NOMO-1 treated with dmso at 0.1 percent for 144 hours (cell line): ENCODE data around the gene VRTN.
"Not testable (repeated sequence)": the region's sequence is repeated elsewhere in the genome, so short reads cannot be mapped to it uniquely, and the experiment has no call there.

Experiments used
- DNase-seq: peaks from one replicate; lab custom pipeline; 2025; ENCODE audit not compliant: unreplicated experiment; lab: John Stamatoyannopoulos, UW

VRTN gene

DNA sequence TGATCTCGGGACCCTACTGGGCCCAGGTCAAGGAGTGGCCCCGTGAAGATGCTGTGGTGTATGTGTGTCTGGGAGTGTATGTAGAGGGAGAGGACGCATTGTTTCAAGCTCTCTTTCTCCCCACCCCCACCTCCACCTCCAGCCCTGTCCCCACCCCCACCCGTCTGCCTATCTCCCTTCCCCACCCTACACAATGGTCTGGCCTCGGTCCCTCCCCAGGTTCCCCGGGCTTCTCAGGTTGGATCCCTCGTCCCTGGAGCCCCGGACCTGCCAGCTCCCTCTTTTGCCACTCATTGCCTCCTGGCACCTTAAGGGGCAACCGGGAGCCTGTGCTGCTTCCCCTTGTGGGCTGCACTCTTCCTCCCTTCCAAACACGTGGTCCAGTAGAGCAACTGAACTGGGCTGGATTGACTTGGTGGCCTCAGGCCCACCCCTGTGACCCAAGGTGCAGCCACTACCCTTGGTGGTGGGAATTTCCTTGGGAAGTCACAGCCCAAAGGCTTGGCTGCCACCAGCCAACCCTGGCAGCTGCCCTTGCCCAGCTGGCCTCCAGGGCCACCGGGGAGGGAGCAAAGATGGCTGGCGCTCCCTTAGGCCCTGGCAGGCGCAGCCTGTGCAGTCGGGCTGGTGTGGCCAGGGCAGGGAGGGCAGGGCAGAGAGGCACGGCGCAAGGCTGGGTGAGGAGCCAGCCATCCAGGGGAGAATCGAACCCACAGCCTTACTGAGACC lies 628 bp downstream of the VRTN start:
- no peak for DNase-seq

GRCh38 chr14:74349757-74350156 lies 1.5 kb downstream of the VRTN start:
- no peak for DNase-seq

DNA sequence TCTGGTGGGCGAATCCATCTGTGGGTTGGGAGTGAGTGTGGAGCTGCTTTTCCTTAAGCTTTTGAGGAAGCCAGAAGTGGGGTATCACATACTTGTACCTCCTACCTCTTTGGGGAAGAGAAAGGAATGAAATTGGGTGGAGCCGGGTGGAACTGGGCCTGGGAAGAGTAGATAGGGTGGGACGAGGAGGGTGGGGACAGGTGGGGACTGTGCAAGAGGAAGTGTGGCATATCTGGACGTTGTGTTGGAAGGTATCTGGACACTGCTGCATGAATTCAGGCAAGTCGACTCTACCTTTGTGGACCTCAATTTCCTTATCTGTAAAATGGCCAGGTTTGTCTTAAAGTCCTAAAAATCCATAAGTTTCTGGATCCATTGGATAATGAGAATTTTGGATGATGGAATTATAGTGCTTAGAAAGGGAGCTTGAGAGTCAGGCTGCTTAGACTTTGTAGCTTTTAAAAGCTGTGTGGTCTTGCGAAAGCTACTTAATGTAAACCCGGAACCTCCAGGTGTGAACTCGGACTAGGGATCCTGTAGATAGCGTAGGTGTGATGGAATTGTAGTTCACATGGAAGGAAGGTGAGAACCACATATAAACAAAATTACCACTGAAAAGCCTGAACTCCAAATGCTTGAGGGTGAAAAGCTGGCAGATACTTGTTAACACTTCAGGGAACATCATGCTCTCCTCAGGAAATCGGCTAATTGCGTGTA lies 2.1 kb downstream of the VRTN start:
- no peak for DNase-seq

DNA sequence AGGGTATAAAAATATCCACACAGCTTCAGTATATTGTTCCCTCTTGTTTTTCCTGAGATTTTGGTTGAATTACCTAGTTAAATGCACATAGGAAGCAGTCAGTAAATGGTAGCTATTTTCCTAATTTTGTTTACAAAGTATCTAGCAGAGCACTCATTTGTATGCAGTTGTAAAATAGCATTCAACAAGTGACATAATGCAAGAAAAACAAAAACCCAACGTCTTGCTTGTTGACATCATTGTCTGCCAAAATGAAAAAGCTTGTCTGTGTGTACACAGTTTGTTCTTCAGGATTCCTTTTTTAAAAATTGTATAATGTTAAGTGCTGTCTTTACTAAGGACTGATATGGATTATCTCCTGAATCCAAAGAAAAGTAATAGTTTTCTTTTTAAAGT lies 2.7 kb downstream of the VRTN start:
- DNase-seq = no peak

DNA sequence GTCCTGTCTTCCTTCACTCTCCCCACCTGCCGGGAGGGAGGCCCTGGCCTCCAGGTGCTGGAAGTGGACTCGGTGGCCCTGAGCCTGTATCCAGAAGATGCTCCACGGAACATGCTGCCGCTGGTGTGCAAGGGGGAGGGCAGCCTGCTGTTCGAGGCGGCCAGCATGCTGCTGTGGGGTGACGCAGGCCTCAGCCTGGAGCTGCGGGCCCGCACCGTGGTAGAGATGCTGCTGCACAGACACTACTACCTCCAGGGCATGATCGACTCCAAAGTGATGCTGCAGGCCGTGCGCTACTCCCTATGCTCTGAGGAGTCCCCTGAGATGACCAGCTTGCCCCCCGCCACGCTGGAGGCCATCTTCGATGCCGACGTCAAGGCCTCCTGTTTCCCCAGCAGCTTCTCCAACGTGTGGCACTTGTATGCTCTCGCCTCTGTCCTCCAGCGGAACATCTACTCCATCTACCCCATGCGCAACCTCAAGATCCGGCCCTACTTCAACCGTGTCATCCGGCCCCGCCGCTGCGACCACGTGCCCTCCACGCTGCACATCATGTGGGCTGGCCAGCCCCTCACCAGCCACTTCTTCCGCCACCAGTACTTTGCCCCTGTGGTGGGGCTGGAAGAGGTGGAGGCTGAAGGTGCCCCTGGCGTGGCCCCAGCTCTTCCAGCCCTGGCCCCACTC lies 8.8 kb downstream of the VRTN start:
- no peak for DNase-seq

DNA sequence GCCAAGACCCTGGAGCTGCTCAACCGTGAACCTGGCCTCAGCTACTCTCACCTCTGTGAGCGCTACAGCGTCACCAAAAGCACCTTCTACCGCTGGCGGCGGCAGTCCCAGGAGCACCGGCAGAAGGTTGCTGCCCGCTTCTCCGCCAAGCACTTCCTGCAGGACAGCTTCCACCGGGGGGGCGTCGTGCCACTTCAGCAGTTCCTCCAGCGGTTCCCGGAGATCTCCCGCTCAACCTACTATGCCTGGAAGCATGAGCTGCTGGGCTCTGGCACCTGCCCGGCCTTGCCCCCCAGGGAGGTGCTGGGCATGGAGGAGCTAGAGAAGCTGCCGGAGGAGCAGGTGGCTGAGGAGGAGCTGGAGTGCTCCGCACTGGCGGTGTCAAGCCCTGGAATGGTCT lies 9.3 kb downstream of the VRTN start:
- DNase-seq = no peak

DNA sequence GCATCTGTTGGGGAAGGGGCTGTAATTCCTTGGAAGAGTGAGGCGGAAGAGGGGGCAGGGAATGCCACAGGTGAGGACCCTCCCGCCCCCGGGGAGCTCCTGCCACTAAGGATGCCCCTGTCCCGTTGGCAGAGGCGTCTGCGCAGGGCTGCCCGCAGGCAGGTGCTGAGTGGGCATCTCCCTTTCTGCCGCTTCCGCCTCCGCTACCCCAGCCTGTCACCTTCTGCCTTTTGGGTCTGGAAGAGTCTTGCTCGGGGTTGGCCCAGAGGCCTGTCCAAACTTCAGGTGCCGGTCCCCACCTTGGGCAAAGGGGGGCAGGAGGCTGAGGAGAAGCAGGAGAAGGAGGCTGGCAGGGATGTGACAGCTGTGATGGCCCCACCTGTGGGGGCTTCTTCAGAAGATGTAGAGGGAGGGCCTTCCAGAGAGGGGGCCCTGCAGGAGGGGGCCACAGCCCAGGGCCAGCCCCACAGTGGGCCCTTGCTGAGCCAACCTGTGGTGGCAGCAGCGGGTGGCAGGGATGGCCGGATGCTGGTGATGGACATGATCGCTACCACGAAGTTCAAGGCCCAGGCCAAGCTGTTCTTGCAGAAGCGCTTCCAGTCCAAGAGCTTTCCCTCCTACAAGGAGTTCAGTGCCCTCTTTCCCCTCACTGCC lies 10.0 kb downstream of the VRTN start:
- no peak for DNase-seq

DNA sequence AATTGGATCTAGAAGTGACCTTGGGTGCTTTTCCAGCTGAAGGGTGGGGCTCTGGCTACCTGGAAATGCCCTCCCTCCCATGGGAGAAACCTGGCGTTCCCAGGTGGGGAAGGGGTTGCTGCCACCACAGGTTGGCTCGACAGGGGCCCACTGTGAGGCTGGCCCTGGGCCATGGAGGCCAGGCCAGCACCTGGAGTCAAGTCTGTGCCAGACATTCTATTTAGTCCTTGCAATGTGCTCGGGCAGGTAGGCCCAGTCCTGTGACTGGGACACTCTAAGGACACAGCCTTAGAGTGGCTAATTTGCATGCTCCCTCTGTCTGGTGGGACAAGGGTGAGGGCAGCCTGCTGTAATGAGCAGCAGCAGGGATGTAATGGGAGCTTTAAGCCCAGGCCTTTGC lies 11.9 kb downstream of the VRTN start:
- no peak for DNase-seq

DNA sequence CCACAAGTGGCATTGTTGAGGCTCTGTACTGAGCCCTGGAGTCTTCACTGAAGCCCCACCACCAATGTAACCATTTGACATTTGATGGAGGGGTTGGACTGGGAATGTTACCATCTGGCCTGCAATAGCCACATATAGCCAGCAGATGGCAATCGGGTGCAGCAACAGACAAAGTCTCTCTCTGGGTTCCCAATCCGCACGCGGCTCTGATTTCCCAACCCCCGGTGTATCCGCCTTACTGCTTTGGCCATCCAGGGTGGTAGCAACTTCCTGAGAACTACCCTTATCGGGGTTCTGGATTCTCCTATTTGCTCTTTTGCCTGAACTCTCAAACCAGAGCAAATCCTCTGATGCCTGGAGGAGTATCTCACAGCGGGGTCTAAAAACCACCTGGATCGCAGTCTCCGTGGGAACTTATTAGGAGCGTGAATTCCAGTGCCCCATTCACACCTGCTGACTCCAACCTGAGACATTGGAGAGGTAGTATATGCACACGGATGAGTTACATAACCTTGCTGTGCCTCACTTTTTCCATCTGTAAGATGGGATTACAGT lies 14.2 kb downstream of the VRTN start:
- DNase-seq = peak; percentile 59

DNA sequence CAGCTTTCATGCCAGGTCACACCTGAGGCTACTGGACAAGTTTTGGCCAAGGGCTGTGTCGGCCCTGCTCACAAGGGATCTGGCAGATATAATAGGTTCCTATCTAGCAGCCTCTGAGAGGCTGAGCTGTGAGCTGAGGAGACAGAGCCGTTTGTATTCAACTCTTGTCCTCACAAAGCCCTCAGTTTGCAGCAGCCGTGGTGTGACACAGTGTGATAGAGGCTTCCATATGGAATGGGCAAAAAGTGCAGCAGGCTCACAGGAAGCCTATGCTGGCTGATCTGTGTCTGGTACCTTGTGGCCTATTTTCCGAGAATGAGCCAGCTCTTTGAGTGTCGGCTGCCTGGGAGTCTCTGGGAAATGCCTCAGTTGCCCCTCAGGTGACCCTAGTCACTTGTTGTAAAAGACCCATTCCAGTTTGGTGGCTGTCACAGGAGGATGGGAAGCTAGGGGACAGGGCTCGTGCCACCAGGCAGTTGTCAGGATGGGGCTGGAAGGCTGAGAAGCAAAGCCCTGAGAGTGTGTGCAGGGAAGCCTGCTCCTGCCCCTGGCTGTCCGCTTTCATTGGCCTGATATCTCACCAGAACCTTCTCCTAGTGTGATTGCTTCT lies 16.1 kb downstream of the VRTN start:
- DNase-seq = no peak

DNA sequence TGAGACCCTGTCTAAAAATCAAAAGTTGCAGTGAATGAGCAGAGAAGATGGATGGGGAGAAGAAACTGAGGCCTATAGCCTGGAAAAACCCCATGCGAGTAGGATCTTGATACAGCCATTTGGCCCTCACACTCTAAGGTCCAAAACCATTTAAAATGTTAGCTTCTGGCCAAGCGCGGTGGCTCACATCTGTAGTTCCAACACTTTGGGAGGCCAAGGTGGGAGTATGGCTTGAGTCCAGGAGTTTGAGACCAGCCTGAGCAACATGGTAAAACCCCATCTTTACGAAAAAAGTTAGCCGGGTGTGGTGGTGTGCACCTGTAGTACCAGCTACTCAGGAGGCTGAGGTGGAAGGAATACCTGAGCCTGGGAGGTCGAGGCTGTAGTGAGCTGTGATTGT lies 19.8 kb downstream of the VRTN start:
- no peak for DNase-seq

DNA sequence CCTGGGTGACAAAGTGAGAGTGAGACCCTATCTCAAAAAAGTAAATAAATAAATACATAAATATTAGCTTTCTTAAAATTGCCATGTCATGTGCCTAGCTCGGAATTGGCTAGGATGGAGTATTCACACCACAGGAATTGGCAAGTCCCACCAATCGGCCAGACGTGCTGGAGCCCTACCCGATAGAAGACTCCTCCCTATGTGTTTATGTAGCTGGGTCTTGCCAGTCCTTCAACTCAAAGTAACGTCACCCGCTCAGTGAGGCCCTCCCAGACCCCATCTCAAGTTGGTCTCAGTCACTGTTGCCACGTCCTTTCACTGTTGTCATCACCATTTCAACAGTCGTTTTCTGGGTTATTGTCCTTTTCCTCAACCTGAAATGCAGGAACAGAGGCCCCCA lies 20.2 kb downstream of the VRTN start:
- DNase-seq = no peak

GRCh38 chr14:74377976-74378690 lies 29.9 kb downstream of the VRTN start:
- no peak for DNase-seq

DNA sequence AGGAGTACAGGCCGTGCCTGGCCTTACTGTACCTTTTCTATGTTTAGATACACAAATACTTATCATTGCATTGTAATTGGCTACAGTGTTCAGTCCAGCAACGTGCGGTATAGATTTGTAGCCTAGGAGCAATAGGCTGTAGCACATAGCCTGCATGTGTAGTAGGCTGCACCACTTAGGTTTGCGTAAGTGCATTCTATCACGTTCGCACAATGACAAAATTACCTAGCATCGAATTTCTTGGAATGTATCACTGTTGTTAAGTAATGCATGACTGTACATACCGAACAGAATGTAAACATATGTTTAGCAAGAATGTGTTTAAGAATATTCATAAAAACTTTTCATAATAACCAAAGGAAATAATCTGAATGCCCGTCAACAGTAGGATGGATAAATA lies 31.9 kb downstream of the VRTN start:
- DNase-seq = no peak

DNA sequence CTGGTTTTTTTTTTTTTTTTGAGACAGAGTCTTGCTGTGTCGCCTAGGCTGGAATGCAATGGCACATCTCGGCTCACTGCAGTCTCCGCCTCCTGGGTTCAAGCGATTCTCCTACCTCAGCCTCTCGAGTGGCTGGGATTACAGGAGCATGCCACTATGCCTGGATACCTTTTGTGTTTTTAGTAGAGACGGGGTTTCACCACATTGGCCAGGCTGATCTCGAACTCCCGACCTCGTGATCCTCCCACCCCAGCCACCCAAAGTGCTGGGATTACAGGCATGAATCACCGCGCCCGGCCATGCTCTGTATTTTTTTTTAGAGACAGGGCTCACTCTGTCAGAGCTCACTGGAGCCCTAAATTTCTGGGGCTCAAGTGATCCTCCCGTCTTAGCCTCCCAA lies 32.6 kb downstream of the VRTN start:
- DNase-seq = no peak

- DNase-seq = not testable (repeated sequence)
Observed at GRCh38 chr14:74381571-74381970, 33.3 kb downstream of the VRTN start.

DNA sequence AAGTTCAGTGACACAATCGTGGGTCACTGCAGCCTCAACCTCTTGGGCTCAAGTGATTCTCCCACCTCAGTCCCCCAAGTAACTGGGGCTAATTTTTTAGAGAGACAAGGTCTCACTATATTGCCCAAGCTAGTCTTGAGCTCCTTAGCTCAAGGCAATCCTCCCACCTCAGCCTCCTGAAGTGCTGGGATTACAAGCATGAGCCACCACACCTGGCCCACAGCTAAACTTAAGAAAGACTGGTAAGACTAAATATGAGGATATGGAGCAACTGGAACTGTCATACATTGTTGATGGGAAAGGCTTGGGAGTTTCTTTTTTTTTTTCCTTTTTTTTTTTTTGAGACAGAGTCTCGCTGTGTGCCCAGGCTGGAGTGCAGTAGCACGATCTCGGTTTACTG lies 34.0 kb downstream of the VRTN start:
- no peak for DNase-seq

- DNase-seq = no peak
Observed at GRCh38 chr14:74389980-74390379, 41.7 kb downstream of the VRTN start.

DNA sequence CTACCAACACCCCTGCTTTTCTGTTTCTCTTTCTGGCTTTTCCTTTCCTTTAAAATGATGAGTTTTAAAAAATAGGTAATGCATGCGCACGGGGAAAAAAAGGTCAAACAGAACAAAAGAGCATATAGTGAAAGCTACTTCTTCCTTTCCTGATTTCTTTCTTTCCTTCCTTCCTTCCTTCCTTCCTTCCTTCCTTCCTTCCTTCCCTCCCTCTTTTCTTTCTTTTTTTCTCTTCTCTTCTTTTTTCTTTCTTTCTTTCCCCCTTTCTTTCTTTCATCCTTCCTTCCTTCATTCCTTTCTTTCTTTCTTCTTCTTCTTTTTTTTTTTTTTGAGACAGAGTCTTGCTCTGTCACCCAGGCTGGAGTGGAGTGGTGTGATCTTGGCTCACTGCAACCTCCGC lies 42.2 kb downstream of the VRTN start:
- DNase-seq = not testable (repeated sequence)

- DNase-seq = no peak
Observed at GRCh38 chr14:74391479-74391878, 43.2 kb downstream of the VRTN start.
